ENCODE results near the gene SIT1. TPM values are rescaled to one million over a fixed set of nuclear protein-coding genes. Genes with fewer than 3 reads are reported as not detected.
"Not testable (repeated sequence)": the region's sequence is repeated elsewhere in the genome, so short reads cannot be mapped to it uniquely, and the experiment has no call there.

Gene SIT1
- total RNA-seq, 1 experiment from 2014 or later, result not detected

DNA sequence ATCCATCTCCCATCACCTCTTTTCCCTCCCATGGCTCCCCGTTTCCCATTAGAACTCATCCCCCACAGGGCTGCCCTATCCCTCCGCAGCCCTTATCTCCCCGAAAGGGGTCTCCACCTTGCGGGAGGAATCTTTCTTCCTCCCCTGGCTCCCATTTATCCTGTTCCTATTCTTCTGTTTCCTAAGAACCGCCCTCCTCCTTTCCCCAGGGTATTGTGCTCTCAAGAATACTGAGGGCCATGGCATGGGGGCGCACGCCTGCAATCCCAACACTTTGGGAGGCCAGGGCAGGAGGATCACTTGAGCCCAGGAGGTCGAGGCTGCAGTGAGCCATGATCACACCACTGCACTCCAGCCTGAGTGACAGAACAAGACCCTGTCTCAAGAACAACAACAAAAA is 33.2 kb downstream of the SIT1 start:
- Mint-ChIP-seq H3K4me3 (ENCODE audit: low read depth, unreplicated experiment) (peak overlapping the region; percentile 49), H3K9me3 (ENCODE audit: low read depth, unreplicated experiment) (no peaks in the 10 kb centered on the region), H3K27me3 (ENCODE audit: unreplicated experiment) (peaks cover 76% of the 10 kb centered on the region), H3K36me3 (ENCODE audit: insufficient read depth, unreplicated experiment) (no peaks in the 10 kb centered on the region), H3K27ac (ENCODE audit: unreplicated experiment) (peak overlapping the region; percentile 38), H3K4me1 (ENCODE audit: low read depth, unreplicated experiment) (no peaks in the 10 kb centered on the region)
- no TSS peak for BruUV-seq (replicated peaks)
- CTCF ChIA-PET, result no interaction called here
- intact Hi-C loops (cut with micrococcal nuclease; ENCODE audit: unreplicated experiment), result no loop called here
- DNase-seq, result no peak
- TF ChIP-seq, protein P1, sequence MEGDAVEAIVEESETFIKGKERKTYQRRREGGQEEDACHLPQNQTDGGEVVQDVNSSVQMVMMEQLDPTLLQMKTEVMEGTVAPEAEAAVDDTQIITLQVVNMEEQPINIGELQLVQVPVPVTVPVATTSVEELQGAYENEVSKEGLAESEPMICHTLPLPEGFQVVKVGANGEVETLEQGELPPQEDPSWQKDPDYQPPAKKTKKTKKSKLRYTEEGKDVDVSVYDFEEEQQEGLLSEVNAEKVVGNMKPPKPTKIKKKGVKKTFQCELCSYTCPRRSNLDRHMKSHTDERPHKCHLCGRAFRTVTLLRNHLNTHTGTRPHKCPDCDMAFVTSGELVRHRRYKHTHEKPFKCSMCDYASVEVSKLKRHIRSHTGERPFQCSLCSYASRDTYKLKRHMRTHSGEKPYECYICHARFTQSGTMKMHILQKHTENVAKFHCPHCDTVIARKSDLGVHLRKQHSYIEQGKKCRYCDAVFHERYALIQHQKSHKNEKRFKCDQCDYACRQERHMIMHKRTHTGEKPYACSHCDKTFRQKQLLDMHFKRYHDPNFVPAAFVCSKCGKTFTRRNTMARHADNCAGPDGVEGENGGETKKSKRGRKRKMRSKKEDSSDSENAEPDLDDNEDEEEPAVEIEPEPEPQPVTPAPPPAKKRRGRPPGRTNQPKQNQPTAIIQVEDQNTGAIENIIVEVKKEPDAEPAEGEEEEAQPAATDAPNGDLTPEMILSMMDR (IDR thresholded peaks at IDR 0.05; ENCODE audit: unreplicated experiment), result no peak

- intact Hi-C loops (cut with micrococcal nuclease; ENCODE audit: unreplicated experiment), result no loop called here
- BruUV-seq (replicated peaks), result no TSS peak
- peaks cover 76% of the 10 kb centered on the region for H3K27me3 Mint-ChIP-seq (ENCODE audit: unreplicated experiment)
- peak overlapping the region; percentile 38 for H3K27ac Mint-ChIP-seq (ENCODE audit: unreplicated experiment)
- H3K4me3 Mint-ChIP-seq (ENCODE audit: low read depth, unreplicated experiment), result peak overlapping the region; percentile 49
- no peaks in the 10 kb centered on the region for H3K36me3 Mint-ChIP-seq (ENCODE audit: insufficient read depth, unreplicated experiment)
- CTCF ChIA-PET, result no interaction called here
- DNase-seq, result peak; percentile 36
- H3K9me3 Mint-ChIP-seq (ENCODE audit: low read depth, unreplicated experiment), result no peaks in the 10 kb centered on the region
- no peaks in the 10 kb centered on the region for H3K4me1 Mint-ChIP-seq (ENCODE audit: low read depth, unreplicated experiment)
- TF ChIP-seq, protein P1 (IDR thresholded peaks at IDR 0.05; ENCODE audit: unreplicated experiment), result no peak
Observed at GRCh38 chr9:35616681-35617459, 33.9 kb downstream of the SIT1 start.

- Mint-ChIP-seq H3K36me3 (ENCODE audit: insufficient read depth, unreplicated experiment) (no peaks in the 10 kb centered on the region), H3K9me3 (ENCODE audit: low read depth, unreplicated experiment) (no peaks in the 10 kb centered on the region), H3K27ac (ENCODE audit: unreplicated experiment) (no peak overlapping the region), H3K4me1 (ENCODE audit: low read depth, unreplicated experiment) (no peaks in the 10 kb centered on the region), H3K4me3 (ENCODE audit: low read depth, unreplicated experiment) (peak overlapping the region; percentile 49), H3K27me3 (ENCODE audit: unreplicated experiment) (peaks cover 69% of the 10 kb centered on the region)
- no peak for DNase-seq
- no TSS peak for BruUV-seq (replicated peaks)
- intact Hi-C loops (cut with micrococcal nuclease; ENCODE audit: unreplicated experiment), result no loop called here
- CTCF ChIA-PET, result no interaction called here
- TF ChIP-seq, protein P1 (IDR thresholded peaks at IDR 0.05; ENCODE audit: unreplicated experiment), result no peak
Observed at GRCh38 chr9:35615981-35616680, 34.6 kb downstream of the SIT1 start.

DNA sequence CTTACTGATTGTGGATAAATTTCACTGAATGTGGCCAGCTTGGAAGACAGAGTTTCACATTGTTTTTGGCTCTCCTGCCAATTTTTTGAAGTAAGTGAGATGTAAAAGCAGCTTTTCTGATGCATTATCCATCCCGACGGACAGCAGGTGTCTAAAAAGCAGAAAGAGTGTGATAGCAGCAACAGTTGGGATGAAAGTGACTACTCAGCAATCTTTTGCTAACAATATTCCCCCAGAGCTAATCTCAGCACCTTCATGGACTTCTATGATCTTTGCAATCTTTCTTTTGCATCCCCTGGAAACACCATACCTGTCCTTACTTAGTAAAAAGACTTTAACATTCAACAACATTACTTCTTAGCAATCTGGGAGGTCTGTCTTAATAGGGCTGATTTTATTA is 37.9 kb downstream of the SIT1 start:
- peaks cover 51% of the 10 kb centered on the region for H3K27me3 Mint-ChIP-seq (ENCODE audit: unreplicated experiment)
- CTCF ChIA-PET, result no interaction called here
- no peaks in the 10 kb centered on the region for H3K4me1 Mint-ChIP-seq (ENCODE audit: low read depth, unreplicated experiment)
- TF ChIP-seq, protein P1 (IDR thresholded peaks at IDR 0.05; ENCODE audit: unreplicated experiment), result no peak
- DNase-seq, result no peak
- H3K9me3 Mint-ChIP-seq (ENCODE audit: low read depth, unreplicated experiment), result no peaks in the 10 kb centered on the region
- H3K36me3 Mint-ChIP-seq (ENCODE audit: insufficient read depth, unreplicated experiment), result no peaks in the 10 kb centered on the region
- intact Hi-C loops (cut with micrococcal nuclease; ENCODE audit: unreplicated experiment), result no loop called here
- H3K4me3 Mint-ChIP-seq (ENCODE audit: low read depth, unreplicated experiment), result no peak overlapping the region
- BruUV-seq (replicated peaks), result no TSS peak
- H3K27ac Mint-ChIP-seq (ENCODE audit: unreplicated experiment), result no peak overlapping the region

DNA sequence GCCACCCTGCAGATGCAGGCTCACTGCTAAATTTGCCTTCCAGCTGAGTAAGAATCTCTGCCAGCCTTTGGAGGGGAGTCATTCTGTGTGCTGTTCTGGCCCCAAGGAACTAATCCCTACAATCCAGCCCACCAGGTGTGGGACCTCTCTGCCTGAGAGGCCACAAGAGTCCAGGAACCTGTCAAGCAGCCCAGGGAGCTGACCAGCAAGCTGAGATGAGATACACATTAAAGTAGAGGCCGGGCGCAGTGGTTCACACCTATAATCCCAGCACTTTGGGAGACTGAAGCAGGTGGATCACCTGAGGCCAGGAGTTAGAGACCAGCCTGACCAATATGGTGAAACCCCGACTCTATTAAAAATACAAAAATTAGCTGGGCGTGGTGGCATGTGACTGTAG is 38.7 kb downstream of the SIT1 start:
- H3K4me3 Mint-ChIP-seq (ENCODE audit: low read depth, unreplicated experiment); H3K27ac Mint-ChIP-seq (ENCODE audit: unreplicated experiment); H3K9me3 Mint-ChIP-seq (ENCODE audit: low read depth, unreplicated experiment); H3K36me3 Mint-ChIP-seq (ENCODE audit: insufficient read depth, unreplicated experiment); BruUV-seq (replicated peaks); DNase-seq; H3K4me1 Mint-ChIP-seq (ENCODE audit: low read depth, unreplicated experiment); intact Hi-C loops (cut with micrococcal nuclease; ENCODE audit: unreplicated experiment): not testable (repeated sequence)
- H3K27me3 Mint-ChIP-seq (ENCODE audit: unreplicated experiment), result peaks cover 44% of the 10 kb centered on the region
- CTCF ChIA-PET, result interaction anchor here (0.8 to 1.3 kb wide), 2 partner anchors 33 to 84 kb away, joined by 4 to 6 read pairs; no protein-coding TSS in a partner anchor
